K562 (cell line): Measurements from ENCODE around the gene PLPPR2. TPM values are rescaled to one million over a fixed set of nuclear protein-coding genes. Genes with fewer than 3 reads are reported as not detected.

Experiments used
- CTBP1 ChIP-seq: fragments of 450-650 bp; IDR thresholded peaks from 2 replicates; pipeline ENCODE4 v1.6.1; 2016; ENCODE audit warnings: borderline replicate concordance
- DACH1 ChIP-seq: fragments of 450-650 bp; IDR thresholded peaks from 2 replicates; pipeline ENCODE4 v1.6.1; 2018; ENCODE audit not compliant: partially characterized antibody
- DPF2 ChIP-seq: fragments of 450-650 bp; IDR thresholded peaks from 2 replicates; pipeline ENCODE4 v1.6.1; 2016
- ELK3 ChIP-seq: fragments of 450-650 bp; formaldehyde crosslinking; IDR thresholded peaks from 2 replicates; pipeline ENCODE4 v1.4.0; 2020; ENCODE audit warnings: mild to moderate bottlenecking
- EP300 ChIP-seq: IDR thresholded peaks from 2 replicates; pipeline ENCODE4 v1.6.1; 2012; ENCODE audit warnings: low read length, improper control_type of control experiment
- FOXK2 ChIP-seq, 2 experiments: fragments of 450-650 bp; IDR thresholded peaks in 1 of 2; conservative IDR thresholded peaks in 1 of 2; 2 replicates each; pipeline ENCODE4 v1.6.1; 2016; ENCODE audit warnings: low read depth in 2 of 2, mild to moderate bottlenecking in 1 of 2
- HINFP ChIP-seq: fragments of 450-650 bp; conservative IDR thresholded peaks from 2 replicates; pipeline ENCODE4 v1.6.1; 2016; ENCODE audit warnings: missing genetic modification characterization, low read depth, mild to moderate bottlenecking, control low read depth, missing compliant biosample characterization
- KDM5B ChIP-seq: fragments of 200-600 bp; sonication (generic); IDR thresholded peaks from 2 replicates; pipeline ENCODE4 v1.6.1; 2012; ENCODE audit warnings: low read depth, mild to moderate bottlenecking, moderate library complexity, low read length, control low read depth, inconsistent platforms; ENCODE audit not compliant: insufficient replicate concordance
- MAZ ChIP-seq, 2 experiments: fragments of 450-650 bp in 1 of 2; sonication (generic) in 1 of 2; formaldehyde crosslinking; IDR thresholded peaks in 1 of 2; conservative IDR thresholded peaks in 1 of 2; 2 replicates each; pipeline versions ENCODE4 v1.4.0 to v1.5.0; 2020; ENCODE audit warnings: mild to moderate bottlenecking in 1 of 2, missing genetic modification reagents in 1 of 2
- MXI1 ChIP-seq: IDR thresholded peaks from 2 replicates; pipeline ENCODE4 v1.6.1; 2011; ENCODE audit warnings: low read depth, mild to moderate bottlenecking, improper control_type of control experiment, low read length
- NCOA6 ChIP-seq: fragments of 450-650 bp; IDR thresholded peaks from 2 replicates; pipeline ENCODE4 v1.6.1; 2017; ENCODE audit warnings: mild to moderate bottlenecking
- POLR2A ChIP-seq: fragments of 450-650 bp; conservative IDR thresholded peaks from 2 replicates; pipeline ENCODE4 v1.6.1; 2016
- SRSF3 ChIP-seq: fragments of 200-400 bp; formaldehyde crosslinking; IDR thresholded peaks from 2 replicates; pipeline ENCODE4 v1.6.1; 2016; ENCODE audit warnings: mild to moderate bottlenecking, low read length, moderate library complexity; ENCODE audit not compliant: insufficient read depth
- TAF9B ChIP-seq: fragments of 450-650 bp; IDR thresholded peaks from 2 replicates; pipeline ENCODE4 v1.6.1; 2018; ENCODE audit warnings: mild to moderate bottlenecking; ENCODE audit not compliant: partially characterized antibody
- TFAM ChIP-seq: fragments of 250-450 bp; sonication (Bioruptor Pico); conservative IDR thresholded peaks from 2 replicates; pipeline ENCODE4 v1.5.0; 2021; ENCODE audit warnings: mild to moderate bottlenecking, moderate library complexity
- ZBTB5 ChIP-seq: fragments of 450-650 bp; IDR thresholded peaks from 2 replicates; pipeline ENCODE4 v1.6.1; 2017; ENCODE audit warnings: antibody characterized with exemption
- ZNF511 ChIP-seq: sonication (generic); formaldehyde crosslinking; IDR thresholded peaks from 2 replicates; pipeline ENCODE4 v1.8.0; 2022; ENCODE audit warnings: mild to moderate bottlenecking, missing genetic modification reagents
- ZNF75A ChIP-seq: fragments of 450-650 bp; formaldehyde crosslinking; IDR thresholded peaks from 2 replicates; pipeline ENCODE4 v1.4.0; 2020; ENCODE audit warnings: mild to moderate bottlenecking
- polyA plus RNA-seq, 8 experiments: library from polyadenylated mRNA; depleted of rRNA in 4 of 8; stranded (reverse) in 5 of 8; unstranded in 3 of 8; fragments of >200 nt; fragmentation: Nextera tagmentation in 2 of 8; fragmentation: Illumina TruSeq in 1 of 8; extraction: Ambion mirVana in 2 of 8; extraction: Trizol in 1 of 8; gene quantifications; 2 replicates each; pipeline versions ENCODE4 v1.2.1 to v1.2.3, GENCODE V29; 2011 to 2014; ENCODE audit warnings: inconsistent platforms in 1 of 8, missing spikeins in 1 of 8
- total RNA-seq, 7 experiments: library from RNA; depleted of rRNA in 6 of 7; stranded (reverse); fragments of >200 nt in 6 of 7; fragmentation: Illumina TruSeq in 2 of 7; extraction: Trizol in 2 of 7; gene quantifications; 2 replicates each; pipeline versions ENCODE4 v1.2.1 to v1.2.3, GENCODE V29; 2011 to 2021; ENCODE audit warnings: low replicate concordance in 1 of 7

Gene PLPPR2
- total and polyA plus RNA-seq, 9 of the 15 experiments (the other 6 are each of a cell fraction or from before 2014, with no cell fraction given) = 0.49 to 15.9 (median 3.4) TPM

GRCh38 chr19:11382898-11383705, 27.9 kb downstream of the PLPPR2 start (continued):
- no peak for TF ChIP-seq HINFP
- TF ChIP-seq NCOA6 = no peak; the same call in 1 of the 2 replicates
- peak; percentile 80 for TF ChIP-seq MXI1
- peak; percentile 44; the same call in 1 of the 2 replicates for TF ChIP-seq POLR2A
- peak; percentile 68 for TF ChIP-seq DPF2
- TF ChIP-seq ZNF75A (CRISPR knock-in tag) = no peak
- TF ChIP-seq CTBP1 = peak; percentile 73
- TF ChIP-seq KDM5B = peak; percentile 37
- no peak for TF ChIP-seq SRSF3
- TF ChIP-seq ZBTB5 = no peak
- peak in 1 of 2 experiments; percentile 65; a peak in 2 of 4 replicates for TF ChIP-seq FOXK2 (conservative IDR thresholded peaks at IDR 0.05 in 1 of 2, IDR thresholded peaks at IDR 0.05 in 1 of 2; ENCODE audit: low read depth in 2 of 2)
- no peak for TF ChIP-seq TAF9B
- TF ChIP-seq DACH1 = peak; percentile 67
- peak; percentile 86; the same call in 1 of the 2 replicates for TF ChIP-seq ZNF511
- peak; percentile 53 to 86 for TF ChIP-seq MAZ (CRISPR knock-in tag; conservative IDR thresholded peaks at IDR 0.05 in 1 of 2, IDR thresholded peaks at IDR 0.05 in 1 of 2)
- TF ChIP-seq EP300 = 0 out of 2 replicates have a peak, but pooled peaks have one; percentile 5
- TF ChIP-seq TFAM = no peak
- 0 out of 2 replicates have a peak, but pooled peaks have one; percentile 59 for TF ChIP-seq ELK3 (CRISPR knock-in tag)
